ENCODE data around the gene VPS45. TPM values are rescaled to one million over a fixed set of nuclear protein-coding genes. Genes with fewer than 3 reads are reported as not detected.
"Not testable (repeated sequence)": the region's sequence is repeated elsewhere in the genome, so short reads cannot be mapped to it uniquely, and the experiment has no call there.

The VPS45 gene
- total RNA-seq, 1 donor from 2014 or later: 11.3 TPM

- no peak for TF ChIP-seq CTCF (IDR thresholded peaks at IDR 0.05)
- intact Hi-C loops (cut with DNase I): no loop called here
- Histone ChIP-seq H3K4me3 (no peak overlapping the region), H3K36me3 (no peaks in the 10 kb centered on the region), H3K4me1 (peaks cover 0 to 11% of the 10 kb centered on the region in 2 donors), H3K27me3 (no peaks in the 10 kb centered on the region), H3K9me3 (no peaks in the 10 kb centered on the region), H3K27ac (no peak overlapping the region)
- no peak for DNase-seq (ENCODE audit: low spot score in 2 of 2)
Measured at GRCh38 chr1:150024156-150024555, 43.4 kb upstream of the VPS45 start.

GRCh38 chr1:150028322-150028721, 39.3 kb upstream of the VPS45 start:
- no peak for DNase-seq (ENCODE audit: low spot score in 2 of 2)
- no peaks in the 10 kb centered on the region for H3K36me3 ChIP-seq
- H3K4me3 ChIP-seq: no peak overlapping the region
- no peaks in the 10 kb centered on the region for H3K27me3 ChIP-seq
- H3K9me3 ChIP-seq: no peaks in the 10 kb centered on the region
- intact Hi-C loops (cut with DNase I): no loop called here
- H3K27ac ChIP-seq: no peak overlapping the region
- TF ChIP-seq CTCF (IDR thresholded peaks at IDR 0.05): no peak
- H3K4me1 ChIP-seq: no peaks in the 10 kb centered on the region

- Histone ChIP-seq H3K36me3 (no peaks in the 10 kb centered on the region), H3K9me3 (no peaks in the 10 kb centered on the region), H3K27ac (no peak overlapping the region), H3K4me3 (no peak overlapping the region), H3K4me1 (no peaks in the 10 kb centered on the region), H3K27me3 (no peaks in the 10 kb centered on the region)
- DNase-seq (ENCODE audit: low spot score in 2 of 2): no peak
- intact Hi-C loops (cut with DNase I): no loop called here
- no peak for TF ChIP-seq CTCF (IDR thresholded peaks at IDR 0.05)
Measured at GRCh38 chr1:150034336-150034735, 33.2 kb upstream of the VPS45 start.

- H3K27ac ChIP-seq: no peak overlapping the region
- no peaks in the 10 kb centered on the region for H3K36me3 ChIP-seq
- H3K27me3 ChIP-seq: no peaks in the 10 kb centered on the region
- H3K4me3 ChIP-seq: no peak overlapping the region
- TF ChIP-seq CTCF (IDR thresholded peaks at IDR 0.05): no peak
- peaks cover 0 to 2% of the 10 kb centered on the region in 2 donors for H3K4me1 ChIP-seq
- H3K9me3 ChIP-seq: no peaks in the 10 kb centered on the region
- DNase-seq (ENCODE audit: low spot score in 2 of 2): no peak
- intact Hi-C loops (cut with DNase I): loop anchor here (1.0 to 5.0 kb wide), 2 partner anchors 43 to 88 kb away; no protein-coding TSS in a partner anchor
Measured at GRCh38 chr1:150049926-150050325, 17.6 kb upstream of the VPS45 start.

- Histone ChIP-seq H3K27ac (no peak overlapping the region), H3K27me3 (no peaks in the 10 kb centered on the region), H3K9me3 (no peaks in the 10 kb centered on the region), H3K4me1 (peaks cover 0 to 2% of the 10 kb centered on the region in 2 donors), H3K4me3 (no peak overlapping the region), H3K36me3 (no peaks in the 10 kb centered on the region)
- TF ChIP-seq CTCF (IDR thresholded peaks at IDR 0.05): no peak
- intact Hi-C loops (cut with DNase I): loop anchor here (5.0 kb wide), 1 partner anchor 44 kb away; no protein-coding TSS in a partner anchor
- DNase-seq (ENCODE audit: low spot score in 2 of 2): no peak
Measured at GRCh38 chr1:150051089-150051373, 16.5 kb upstream of the VPS45 start.

GRCh38 chr1:150051905-150052412, 15.6 kb upstream of the VPS45 start:
- not testable (repeated sequence) for DNase-seq (ENCODE audit: low spot score in 2 of 2); H3K4me3 ChIP-seq
- intact Hi-C loops (cut with DNase I): loop anchor here (5.0 kb wide), 1 partner anchor 45 kb away; no protein-coding TSS in a partner anchor

More at GRCh38 chr1:150051905-150052412, 15.6 kb upstream of the VPS45 start:
- not testable (repeated sequence) for H3K36me3 ChIP-seq, H3K27ac ChIP-seq, H3K4me1 ChIP-seq, H3K27me3 ChIP-seq, H3K9me3 ChIP-seq
